Measurements from ENCODE around the gene CCDC178.

Gene CCDC178, protein sequence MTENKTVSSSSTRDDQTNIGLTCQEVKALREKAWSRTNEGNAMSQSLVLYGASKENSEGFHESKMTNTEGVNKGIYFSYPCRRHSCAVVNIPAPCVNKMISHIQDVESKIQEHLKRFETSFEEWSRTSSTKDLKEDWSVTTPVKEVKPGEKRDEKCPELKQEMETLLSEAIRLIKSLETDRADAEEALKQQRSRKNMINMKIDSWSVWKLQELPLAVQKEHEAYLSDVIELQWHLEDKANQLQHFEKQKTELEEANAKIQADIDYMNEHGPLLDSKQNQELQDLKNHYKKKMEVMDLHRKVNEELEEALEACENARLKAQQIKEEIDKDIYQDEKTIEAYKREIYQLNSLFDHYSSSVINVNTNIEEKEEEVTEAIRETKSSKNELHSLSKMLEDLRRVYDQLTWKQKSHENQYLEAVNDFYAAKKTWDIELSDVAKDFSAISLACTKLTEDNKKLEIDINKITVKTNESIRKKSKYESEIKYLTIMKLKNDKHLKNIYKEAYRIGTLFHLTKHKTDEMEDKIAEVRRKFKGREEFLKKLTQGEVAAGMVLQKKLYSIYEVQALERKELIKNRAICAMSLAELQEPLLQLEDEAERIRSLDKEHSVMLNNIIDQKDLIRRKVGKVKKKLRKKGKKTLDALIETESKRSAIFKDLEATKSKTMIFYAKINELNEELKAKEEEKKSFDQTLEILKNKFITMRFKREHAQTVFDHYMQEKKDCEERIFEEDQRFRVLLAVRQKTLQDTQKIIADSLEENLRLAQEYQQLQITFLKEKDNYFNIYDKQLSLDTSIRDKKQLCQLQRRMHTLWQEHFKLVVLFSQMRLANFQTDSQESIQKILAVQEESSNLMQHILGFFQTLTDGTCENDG

DNA sequence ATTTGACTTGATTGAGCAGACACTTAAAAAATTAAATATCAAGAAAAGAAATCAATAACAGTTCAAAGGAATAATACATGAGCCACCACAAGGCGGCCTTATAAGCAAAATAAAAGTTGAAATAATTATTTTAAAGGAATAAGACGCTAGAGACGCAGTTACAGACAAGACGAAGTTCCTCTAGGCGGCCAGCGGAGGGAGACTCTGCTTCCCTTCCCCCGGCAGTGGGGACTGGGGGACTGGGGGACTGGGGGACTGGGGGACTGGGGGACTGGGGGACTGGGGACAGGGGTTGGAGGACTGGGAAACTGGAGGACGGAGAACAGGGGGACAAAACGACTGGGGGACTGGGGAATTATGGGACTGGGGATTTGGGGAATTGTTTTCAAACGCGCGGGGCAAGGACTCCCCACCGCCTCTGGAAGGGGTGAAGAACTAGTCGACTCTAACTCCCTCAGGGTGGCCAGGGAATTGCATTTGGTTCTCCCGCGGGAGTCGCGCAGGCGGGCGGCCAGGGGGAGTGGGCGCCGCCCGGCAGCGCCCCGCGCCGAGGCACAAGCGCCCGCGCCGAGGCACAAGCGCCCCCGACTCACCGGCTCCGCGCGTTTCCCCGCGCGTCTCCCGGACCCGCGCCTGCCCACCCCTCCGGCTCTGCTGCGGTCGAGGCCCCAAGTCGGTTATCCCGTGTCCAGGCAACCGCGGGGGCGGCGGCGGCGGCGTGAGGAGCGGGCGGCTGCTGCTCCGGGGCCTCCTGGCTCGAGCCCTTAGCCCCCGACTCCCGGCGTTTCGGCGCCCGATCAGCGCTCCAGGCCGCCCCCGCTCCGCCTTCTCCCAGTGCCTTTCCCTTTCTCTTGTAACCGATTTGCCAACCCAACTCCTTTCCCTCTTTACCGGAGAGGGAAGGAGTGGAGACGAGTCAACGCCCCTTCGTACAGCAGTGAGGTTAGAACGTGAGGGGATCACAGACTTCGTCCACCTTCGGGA, at the start of gene CCDC178:
Gene CCDC178, minus strand, starts transcription at position 662 of the 984 bp plus-strand sequence. CDS start 28,633 bp downstream, outside the sequence.
- no peak for TF ChIP-seq ZNF274 (IDR thresholded peaks at IDR 0.05; ENCODE audit: low read depth, low read length)
- H3K4me3 ChIP-seq (ENCODE audit: low read length) = no peak within 1 kb of the TSS; the same call in 1 of the 2 replicates

DNA sequence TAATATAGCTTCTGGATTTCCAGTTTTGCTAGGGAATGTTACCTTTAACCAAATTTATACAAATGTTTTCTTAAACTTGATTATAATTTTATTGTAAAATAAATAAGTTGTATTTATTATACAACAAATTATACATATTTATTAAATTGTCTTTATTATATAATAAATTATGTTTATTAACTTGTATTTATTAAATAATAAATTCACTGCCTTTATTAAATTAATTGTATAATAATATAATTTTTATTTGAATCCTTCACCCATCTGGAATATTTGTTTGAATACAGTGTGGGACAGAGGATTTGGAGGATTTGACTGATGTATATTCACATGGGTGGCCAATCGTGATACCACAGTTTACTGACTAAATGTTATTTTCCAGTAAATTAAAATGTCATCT, 43.4 kb upstream of the CCDC178 start:
- TF ChIP-seq ZNF274 (IDR thresholded peaks at IDR 0.05; ENCODE audit: low read depth, low read length) = no peak
- no peak overlapping the region for H3K4me3 ChIP-seq (ENCODE audit: low read length)

DNA sequence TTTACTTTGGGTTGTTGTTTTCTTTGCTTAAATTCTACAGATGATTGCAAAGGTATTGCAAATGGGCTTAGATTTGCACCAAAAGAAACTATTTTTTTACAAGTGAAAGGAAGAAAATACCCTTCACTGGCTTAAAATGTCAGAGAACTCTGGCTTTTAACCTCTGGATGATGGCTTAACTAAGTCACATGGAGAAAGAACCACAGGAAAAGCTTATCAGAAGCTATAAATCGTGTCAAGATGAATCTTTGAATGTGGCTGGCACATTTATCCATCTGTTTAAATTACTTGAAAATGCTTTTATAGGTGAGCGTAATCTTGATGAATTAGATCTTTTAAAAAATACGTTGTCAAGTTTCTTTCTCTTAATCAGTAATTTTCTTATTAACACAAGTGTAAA, 32.0 kb upstream of the CCDC178 start:
- no peak for TF ChIP-seq ZNF274 (IDR thresholded peaks at IDR 0.05; ENCODE audit: low read depth, low read length)
- H3K4me3 ChIP-seq (ENCODE audit: low read length) = no peak overlapping the region

DNA sequence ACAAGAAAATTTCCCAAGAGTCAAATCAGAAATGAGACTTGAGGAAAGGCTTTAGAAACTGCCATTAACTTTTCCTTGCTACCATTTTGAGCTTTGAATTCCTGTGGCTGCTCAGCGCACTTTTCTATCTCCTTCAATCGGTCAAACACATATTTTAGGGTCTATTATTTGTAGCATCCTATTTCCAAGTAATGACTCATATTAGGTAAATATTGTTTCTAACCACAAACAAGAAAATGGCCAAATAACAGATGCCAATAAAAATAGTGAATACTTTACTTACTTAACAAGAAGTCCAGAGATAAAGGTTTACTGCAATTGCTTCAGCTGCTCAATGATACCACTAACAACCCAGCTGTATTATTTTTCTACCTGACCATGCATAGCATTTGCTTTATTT, 29.7 kb upstream of the CCDC178 start:
- no peak overlapping the region for H3K4me3 ChIP-seq (ENCODE audit: low read length)
- TF ChIP-seq ZNF274 (IDR thresholded peaks at IDR 0.05; ENCODE audit: low read depth, low read length) = no peak

DNA sequence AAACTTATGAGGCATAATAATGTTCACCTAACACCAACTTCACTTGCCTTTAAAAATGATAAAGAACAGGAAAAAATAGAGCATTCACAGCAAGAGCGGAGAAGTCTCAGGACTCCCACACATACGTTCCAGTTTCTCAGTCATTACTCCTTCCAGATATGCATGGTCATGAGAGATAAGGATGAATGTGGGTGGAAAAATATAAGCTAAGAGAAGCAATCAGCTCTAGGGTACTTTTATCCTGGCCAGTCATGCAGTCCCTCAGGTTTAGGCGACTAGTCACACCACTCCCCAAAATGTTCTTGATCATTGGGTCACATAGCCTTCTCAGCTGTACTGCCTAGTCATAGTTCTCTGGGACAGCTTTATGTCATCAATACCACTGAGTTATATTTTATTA, 29.2 kb upstream of the CCDC178 start:
- TF ChIP-seq ZNF274 (IDR thresholded peaks at IDR 0.05; ENCODE audit: low read depth, low read length) = no peak
- no peak overlapping the region for H3K4me3 ChIP-seq (ENCODE audit: low read length)

- no peak for TF ChIP-seq ZNF274 (IDR thresholded peaks at IDR 0.05; ENCODE audit: low read depth, low read length)
- H3K4me3 ChIP-seq (ENCODE audit: low read length) = no peak overlapping the region
Observed at GRCh38 chr18:33467531-33467930, 27.0 kb upstream of the CCDC178 start.

DNA sequence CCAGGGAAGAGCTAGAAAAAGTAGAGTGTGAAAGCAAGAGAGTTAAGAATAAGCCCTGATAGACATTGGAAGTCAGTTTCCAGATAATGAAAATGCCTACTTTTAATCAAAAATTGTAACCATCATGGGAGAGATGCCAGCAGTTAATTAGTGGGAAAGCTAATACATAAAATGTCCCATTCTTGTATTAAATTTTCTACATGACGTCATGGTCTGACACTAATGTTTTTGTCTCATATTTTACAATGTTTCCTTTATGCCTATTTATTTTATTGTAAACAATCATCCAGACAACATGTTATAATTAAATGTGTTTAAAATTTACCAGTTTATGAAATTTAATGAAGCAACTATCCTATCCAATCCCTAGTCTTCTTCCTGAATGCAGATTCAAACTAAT, 26.3 kb upstream of the CCDC178 start:
- no peak for TF ChIP-seq ZNF274 (IDR thresholded peaks at IDR 0.05; ENCODE audit: low read depth, low read length)
- H3K4me3 ChIP-seq (ENCODE audit: low read length) = no peak overlapping the region

DNA sequence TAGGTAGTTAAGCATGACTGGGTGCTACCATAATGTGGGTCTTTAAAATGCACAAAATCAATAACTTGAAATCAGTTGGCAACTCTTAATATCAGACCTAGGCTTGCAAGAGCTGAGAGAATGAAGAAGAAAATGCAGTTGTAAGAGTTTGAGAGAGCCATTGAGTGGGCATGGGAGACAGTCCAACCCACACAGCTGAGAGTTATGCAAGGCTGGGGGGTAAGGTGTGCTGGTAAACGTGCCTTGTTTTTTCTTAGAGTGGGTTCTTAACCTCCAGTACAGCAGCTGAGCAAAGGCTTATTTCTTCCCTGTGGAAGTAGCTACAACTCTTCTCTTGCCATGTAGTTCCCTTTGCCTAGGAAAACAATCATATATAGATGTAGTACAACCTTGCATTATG, 20.2 kb upstream of the CCDC178 start:
- no peak overlapping the region for H3K4me3 ChIP-seq (ENCODE audit: low read length)
- TF ChIP-seq ZNF274 (IDR thresholded peaks at IDR 0.05; ENCODE audit: low read depth, low read length) = no peak

DNA sequence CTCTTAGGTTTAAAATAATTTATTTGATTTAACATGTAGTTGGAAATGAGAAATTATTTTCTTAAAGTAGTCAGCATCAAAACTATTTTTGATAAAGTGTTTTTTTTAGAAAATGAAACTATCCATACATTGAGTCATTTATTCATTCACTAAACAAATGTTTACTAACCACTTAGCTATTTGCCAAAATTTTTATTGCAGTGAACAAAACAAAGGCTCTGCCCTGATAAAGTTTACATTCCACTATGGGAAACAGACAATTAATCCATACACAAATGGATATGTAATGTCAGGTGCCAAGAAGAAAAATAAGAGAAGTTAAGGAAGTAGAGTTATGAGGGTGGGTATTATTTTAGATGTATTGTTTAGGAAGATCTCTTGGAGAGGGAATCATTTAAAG, 19.1 kb upstream of the CCDC178 start:
- H3K4me3 ChIP-seq (ENCODE audit: low read length) = no peak overlapping the region
- TF ChIP-seq ZNF274 (IDR thresholded peaks at IDR 0.05; ENCODE audit: low read depth, low read length) = no peak

DNA sequence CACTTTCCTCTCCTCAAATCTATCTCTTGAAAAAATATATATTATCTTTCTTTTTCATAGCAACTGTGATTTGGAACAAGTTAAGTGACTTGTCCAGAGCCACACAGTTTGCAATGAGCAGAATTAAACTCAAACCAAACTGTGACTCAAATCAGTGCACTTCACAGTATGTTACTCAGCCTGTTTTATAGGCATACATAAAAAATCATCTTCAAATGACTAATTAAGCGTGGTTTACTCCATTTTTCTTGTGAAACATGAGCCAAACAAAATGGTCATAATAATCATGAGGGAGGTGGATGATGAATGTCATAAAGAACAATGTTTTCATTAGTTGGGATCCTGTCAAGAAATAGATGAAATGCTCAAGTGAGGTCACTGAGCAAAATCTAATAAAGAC, 6.1 kb upstream of the CCDC178 start:
- TF ChIP-seq ZNF274 (IDR thresholded peaks at IDR 0.05; ENCODE audit: low read depth, low read length) = no peak
- H3K4me3 ChIP-seq (ENCODE audit: low read length) = no peak overlapping the region

DNA sequence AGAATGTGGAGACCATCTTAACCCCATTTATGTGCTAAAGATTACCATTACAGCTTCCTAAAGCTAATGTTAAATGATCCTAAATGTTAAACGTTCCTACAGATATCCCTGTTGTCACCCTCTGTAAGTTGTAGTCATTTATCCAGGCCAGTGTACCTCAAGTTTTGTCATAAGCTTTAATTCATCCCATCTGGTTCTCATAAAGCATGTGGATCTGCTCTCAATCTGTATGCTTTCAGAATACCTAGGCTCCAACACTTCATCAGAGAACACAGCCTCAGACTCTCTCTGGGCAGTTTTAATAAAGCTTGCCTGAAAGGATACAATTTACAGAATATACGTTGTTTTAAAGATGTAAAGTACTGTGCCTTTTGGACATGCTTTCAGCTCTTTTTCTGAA, 4.2 kb upstream of the CCDC178 start:
- no peak overlapping the region for H3K4me3 ChIP-seq (ENCODE audit: low read length)
- TF ChIP-seq ZNF274 (IDR thresholded peaks at IDR 0.05; ENCODE audit: low read depth, low read length) = no peak

DNA sequence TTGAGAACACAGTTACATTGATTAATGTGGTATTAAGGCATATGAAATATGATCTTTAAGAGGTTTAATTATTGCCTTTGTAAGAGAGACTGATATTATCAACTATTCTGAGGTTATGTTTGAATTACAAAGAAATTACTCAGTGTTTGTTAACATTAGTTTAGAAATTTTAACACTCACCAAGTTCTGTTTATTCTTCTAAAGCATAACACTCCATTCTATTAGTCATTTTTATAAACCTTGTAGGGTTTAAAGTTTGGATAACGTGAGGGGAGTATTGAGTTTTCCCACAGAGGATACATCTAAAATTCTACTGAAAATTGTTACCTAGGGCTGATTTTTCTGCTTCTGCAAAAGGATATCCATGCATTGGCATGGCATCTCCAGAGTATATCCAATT, 7.7 kb downstream of the CCDC178 start:
- no peak overlapping the region for H3K4me3 ChIP-seq (ENCODE audit: low read length)
- TF ChIP-seq ZNF274 (IDR thresholded peaks at IDR 0.05; ENCODE audit: low read depth, low read length) = no peak

GRCh38 chr18:33427549-33427948, 13.0 kb downstream of the CCDC178 start:
- TF ChIP-seq ZNF274 (IDR thresholded peaks at IDR 0.05; ENCODE audit: low read depth, low read length) = no peak
- H3K4me3 ChIP-seq (ENCODE audit: low read length) = no peak overlapping the region

All from GM08714 (cell line).